GM19099 (cell line): ENCODE data around the gene PAIP2.

Experiments
- POLR2A ChIP-seq: IDR thresholded peaks from 3 replicates; pipeline ENCODE4 v1.6.1; 2011; ENCODE audit warnings: low read depth; ENCODE audit not compliant: insufficient read length; ENCODE audit errors: extremely low read depth

The PAIP2 gene

GRCh38 chr5:139395844-139396640 is 54.4 kb downstream of the PAIP2 start:
- TF ChIP-seq POLR2A, result no peak

GRCh38 chr5:139396691-139397090 is 55.0 kb downstream of the PAIP2 start:
- TF ChIP-seq POLR2A, result no peak

- no peak for TF ChIP-seq POLR2A
These were observed 56.3 kb downstream of the PAIP2 start for GRCh38 chr5:139397921-139398320.

- TF ChIP-seq POLR2A, result no peak
These were observed 58.0 kb downstream of the PAIP2 start for GRCh38 chr5:139399501-139400121.

GRCh38 chr5:139401546-139401945 is 59.9 kb downstream of the PAIP2 start:
- TF ChIP-seq POLR2A, result no peak

- TF ChIP-seq POLR2A, result peak; percentile 12
These were observed 61.0 kb downstream of the PAIP2 start for GRCh38 chr5:139402561-139403158.

GRCh38 chr5:139403418-139403786 is 61.7 kb downstream of the PAIP2 start:
- TF ChIP-seq POLR2A, result no peak

GRCh38 chr5:139403787-139404483 is 62.3 kb downstream of the PAIP2 start, which contains the start of gene SPATA24:
TSS of gene SPATA24 (minus strand) at chr5:139404089. CDS start at chr5:139404060, 29 bp downstream.
- peak; percentile 58 for TF ChIP-seq POLR2A

- no peak for TF ChIP-seq POLR2A
These were observed 62.8 kb downstream of the PAIP2 start for GRCh38 chr5:139404484-139404840.

- no peak for TF ChIP-seq POLR2A
These were observed 65.3 kb downstream of the PAIP2 start for GRCh38 chr5:139406963-139407362.

GRCh38 chr5:139407517-139407916 is 65.9 kb downstream of the PAIP2 start:
- no peak for TF ChIP-seq POLR2A

GRCh38 chr5:139408191-139408590 is 66.5 kb downstream of the PAIP2 start:
- no peak for TF ChIP-seq POLR2A

GRCh38 chr5:139410121-139410992 is 68.7 kb downstream of the PAIP2 start:
- no peak for TF ChIP-seq POLR2A
